Measurements from ENCODE around the gene SIGLEC5. TPM values are rescaled to one million over a fixed set of nuclear protein-coding genes. Genes with fewer than 3 reads are reported as not detected.

Gene SIGLEC5
- total RNA-seq, 4 donors from 2014 or later: 1.1 TPM; not detected in 3

DNA sequence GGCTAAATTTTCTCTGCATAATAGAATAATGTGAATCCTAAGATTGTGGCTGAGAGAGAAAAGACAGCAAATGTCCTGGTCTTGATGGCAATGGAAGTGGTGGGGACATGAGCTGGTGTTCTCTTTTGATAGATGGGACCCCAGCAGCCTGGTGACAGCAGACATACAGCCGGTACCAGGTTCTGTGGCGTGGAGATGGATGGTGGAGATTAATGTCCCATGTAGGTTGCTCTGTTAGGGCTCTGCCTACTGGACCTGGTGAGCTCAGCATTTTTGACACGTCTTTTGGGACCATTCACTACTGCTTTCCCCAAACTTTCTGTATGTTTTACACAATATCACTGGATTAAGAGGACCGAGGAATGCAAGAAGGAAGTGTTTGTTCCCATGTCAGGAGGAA, 24.6 kb upstream of the SIGLEC5 start:
- in situ Hi-C loops (cut with MboI; ENCODE audit: low pct_ligation_motif_present in 1 of 4, low pct_unique_long_range_greater_than_20kb in 1 of 4, low sequenced_read_pairs in 3 of 4): loop anchor here (5.0 to 25.0 kb wide), 4 partner anchors 167 to 192 kb away; partner anchors contain the start of genes CEACAM18 (in 2 of the 4) and SIGLEC8 (in 1 of the 4)
- no peak overlapping the region for H3K27ac ChIP-seq

DNA sequence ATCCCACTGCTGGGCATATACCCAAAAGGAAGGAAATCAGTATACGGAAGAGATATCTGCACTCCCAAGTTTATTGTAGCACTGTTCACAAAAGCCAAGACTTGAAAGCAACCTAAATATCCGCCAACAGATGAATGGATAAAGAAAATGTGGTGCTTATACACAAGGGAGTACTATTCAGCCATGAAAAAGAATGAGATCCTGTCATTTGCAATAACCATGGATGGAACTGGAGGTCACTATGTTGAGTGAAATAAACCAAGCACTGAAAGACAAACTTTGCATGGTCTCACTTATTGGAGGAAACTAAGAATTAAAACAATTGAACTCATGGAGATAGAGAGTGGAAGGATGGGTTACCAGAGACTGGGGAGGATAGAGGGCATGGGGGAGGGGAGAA, 23.0 kb upstream of the SIGLEC5 start:
- in situ Hi-C loops (cut with MboI; ENCODE audit: low pct_ligation_motif_present in 1 of 4, low pct_unique_long_range_greater_than_20kb in 1 of 4, low sequenced_read_pairs in 3 of 4) (loop anchor here in 3 of 4 donors (10.0 to 25.0 kb wide), 3 partner anchors 166 to 191 kb away; partner anchors contain the start of genes CEACAM18 (in 2 of the 3) and SIGLEC8 (in 1 of the 3)), intact Hi-C loops (cut with DNase I; ENCODE audit: low total_unique reads) (loop anchor here (10.0 kb wide), 1 partner anchor 178 kb away; the partner anchor contains the start of gene CEACAM18)
- WGBS, 2 donors (ENCODE audit: low coverage in 1 of 2): 61 to 67% methylated on average over 2 of the region's 2 CpGs
- H3K27me3 ChIP-seq: no peaks in the 10 kb centered on the region
- H3K4me3 ChIP-seq: no peak overlapping the region
- no peaks in the 10 kb centered on the region for H3K36me3 ChIP-seq
- TF ChIP-seq, protein P1, sequence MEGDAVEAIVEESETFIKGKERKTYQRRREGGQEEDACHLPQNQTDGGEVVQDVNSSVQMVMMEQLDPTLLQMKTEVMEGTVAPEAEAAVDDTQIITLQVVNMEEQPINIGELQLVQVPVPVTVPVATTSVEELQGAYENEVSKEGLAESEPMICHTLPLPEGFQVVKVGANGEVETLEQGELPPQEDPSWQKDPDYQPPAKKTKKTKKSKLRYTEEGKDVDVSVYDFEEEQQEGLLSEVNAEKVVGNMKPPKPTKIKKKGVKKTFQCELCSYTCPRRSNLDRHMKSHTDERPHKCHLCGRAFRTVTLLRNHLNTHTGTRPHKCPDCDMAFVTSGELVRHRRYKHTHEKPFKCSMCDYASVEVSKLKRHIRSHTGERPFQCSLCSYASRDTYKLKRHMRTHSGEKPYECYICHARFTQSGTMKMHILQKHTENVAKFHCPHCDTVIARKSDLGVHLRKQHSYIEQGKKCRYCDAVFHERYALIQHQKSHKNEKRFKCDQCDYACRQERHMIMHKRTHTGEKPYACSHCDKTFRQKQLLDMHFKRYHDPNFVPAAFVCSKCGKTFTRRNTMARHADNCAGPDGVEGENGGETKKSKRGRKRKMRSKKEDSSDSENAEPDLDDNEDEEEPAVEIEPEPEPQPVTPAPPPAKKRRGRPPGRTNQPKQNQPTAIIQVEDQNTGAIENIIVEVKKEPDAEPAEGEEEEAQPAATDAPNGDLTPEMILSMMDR (IDR thresholded peaks at IDR 0.05): no peak
- no peak for TF ChIP-seq POLR2AphosphoS5 (IDR thresholded peaks at IDR 0.05)
- no peak for TF ChIP-seq EP300 (IDR thresholded peaks at IDR 0.05; ENCODE audit: low read depth)
- TF ChIP-seq POLR2A (IDR thresholded peaks at IDR 0.05): no peak
- no peak for DNase-seq
- peaks cover 0 to 6% (median 1%) of the 10 kb centered on the region in 4 donors for H3K4me1 ChIP-seq
- H3K27ac ChIP-seq: no peak overlapping the region
- H3K9me3 ChIP-seq: no peaks in the 10 kb centered on the region

More for the DNA sequence above, 24.6 kb upstream of the SIGLEC5 start:
- intact Hi-C loops (cut with DNase I; ENCODE audit: low total_unique reads): loop anchor here (10.0 kb wide), 1 partner anchor 180 kb away; the partner anchor contains the start of gene CEACAM18
- Histone ChIP-seq H3K9me3 (no peaks in the 10 kb centered on the region), H3K4me1 (peaks cover 0 to 6% (median 1%) of the 10 kb centered on the region in 4 donors), H3K36me3 (no peaks in the 10 kb centered on the region), H3K27me3 (no peaks in the 10 kb centered on the region), H3K4me3 (no peak overlapping the region)
- 38 to 61% methylated on average over 1 to 4 of the region's 4 CpGs for WGBS, 2 donors (ENCODE audit: low coverage in 1 of 2)
- TF ChIP-seq POLR2A (IDR thresholded peaks at IDR 0.05) (no peak), POLR2AphosphoS5 (IDR thresholded peaks at IDR 0.05) (no peak), EP300 (IDR thresholded peaks at IDR 0.05; ENCODE audit: low read depth) (no peak)
- TF ChIP-seq, protein P1 (IDR thresholded peaks at IDR 0.05): no peak
- no peak for DNase-seq

DNA sequence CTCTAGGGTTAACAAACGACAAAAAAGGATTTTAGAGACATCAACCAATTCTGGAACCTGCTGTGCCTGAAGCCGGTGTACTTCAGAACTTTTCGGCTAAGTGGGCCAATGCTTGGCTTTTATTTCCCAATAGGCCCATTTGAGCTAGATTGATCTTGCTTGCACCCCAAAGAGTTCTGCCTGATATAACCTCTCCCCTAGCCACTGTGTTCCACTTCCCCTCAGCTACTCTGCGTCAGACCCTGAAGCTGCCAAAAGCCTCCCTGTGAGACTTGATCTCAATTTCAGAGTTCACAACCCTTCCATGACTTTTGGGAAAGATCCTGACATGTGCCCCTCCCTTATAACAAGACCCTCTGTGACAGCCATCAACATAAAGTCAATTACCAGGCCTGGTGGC, 22.1 kb upstream of the SIGLEC5 start:
- H3K4me3 ChIP-seq: no peak overlapping the region
- intact Hi-C loops (cut with DNase I; ENCODE audit: low total_unique reads): loop anchor here (10.0 kb wide), 1 partner anchor 177 kb away; the partner anchor contains the start of gene CEACAM18
- H3K9me3 ChIP-seq: no peaks in the 10 kb centered on the region
- H3K27me3 ChIP-seq: no peaks in the 10 kb centered on the region
- no peak overlapping the region for H3K27ac ChIP-seq
- H3K4me1 ChIP-seq: peaks cover 0 to 6% (median 1%) of the 10 kb centered on the region in 4 donors
- in situ Hi-C loops (cut with MboI; ENCODE audit: low pct_ligation_motif_present in 1 of 4, low pct_unique_long_range_greater_than_20kb in 1 of 4, low sequenced_read_pairs in 3 of 4): loop anchor here in 3 of 4 donors (10.0 to 25.0 kb wide), 3 partner anchors 165 to 190 kb away; partner anchors contain the start of genes CEACAM18 (in 2 of the 3) and SIGLEC8 (in 1 of the 3)
- WGBS, 2 donors (ENCODE audit: low coverage in 1 of 2): 50% methylated on average over 4 of the region's 4 CpGs; no CpG with 5 or more reads in 1 of the 2 donors
- H3K36me3 ChIP-seq: no peaks in the 10 kb centered on the region
- DNase-seq: no peak
- TF ChIP-seq, protein P1 (IDR thresholded peaks at IDR 0.05): no peak
- no peak for TF ChIP-seq POLR2A (IDR thresholded peaks at IDR 0.05)

DNA sequence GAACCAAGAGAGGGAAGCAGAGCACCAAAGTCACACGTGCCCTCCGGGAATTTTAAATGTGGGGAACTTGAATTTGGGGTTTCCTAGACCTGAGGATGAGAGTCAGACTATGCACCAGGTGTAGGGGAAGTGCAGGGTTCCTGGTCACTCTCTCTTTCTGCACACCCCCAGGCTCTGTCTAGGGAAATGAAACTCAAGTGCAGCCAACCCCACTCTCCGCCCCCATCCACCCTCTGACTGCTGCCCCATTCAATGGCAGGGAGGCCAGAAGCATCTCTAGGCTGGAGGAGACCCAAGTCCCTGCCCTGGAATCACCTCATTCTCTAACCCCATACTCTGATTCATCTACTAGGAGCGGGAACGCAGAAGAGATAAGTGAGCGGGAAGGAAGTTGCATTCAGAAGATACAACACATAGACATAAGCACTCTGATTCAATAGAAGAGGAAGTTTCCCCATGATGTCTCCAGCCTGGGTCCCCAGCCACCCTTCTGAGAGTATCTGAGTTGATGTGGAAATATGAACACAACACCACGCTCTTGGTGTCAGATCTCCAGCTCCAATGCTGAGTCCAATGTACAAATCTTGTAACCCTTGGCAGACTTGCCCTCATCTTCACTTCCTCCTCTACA, 21.1 kb upstream of the SIGLEC5 start:
- Histone ChIP-seq H3K36me3 (no peaks in the 10 kb centered on the region), H3K4me3 (no peak overlapping the region), H3K9me3 (no peaks in the 10 kb centered on the region), H3K4me1 (no peaks in the 10 kb centered on the region), H3K27me3 (no peaks in the 10 kb centered on the region), H3K27ac (no peak overlapping the region)
- TF ChIP-seq EP300 (IDR thresholded peaks at IDR 0.05; ENCODE audit: low read depth) (no peak), POLR2A (IDR thresholded peaks at IDR 0.05) (no peak), POLR2AphosphoS5 (IDR thresholded peaks at IDR 0.05) (no peak)
- DNase-seq: no peak
- 66 to 90% methylated on average over 2 to 7 of the region's 7 CpGs for WGBS, 2 donors (ENCODE audit: low coverage in 1 of 2)
- in situ Hi-C loops (cut with MboI; ENCODE audit: low pct_ligation_motif_present in 1 of 4, low pct_unique_long_range_greater_than_20kb in 1 of 4, low sequenced_read_pairs in 3 of 4): loop anchor here in 3 of 4 donors (10.0 to 25.0 kb wide), 3 partner anchors 164 to 189 kb away; partner anchors contain the start of genes CEACAM18 (in 2 of the 3) and SIGLEC8 (in 1 of the 3)
- intact Hi-C loops (cut with DNase I; ENCODE audit: low total_unique reads): loop anchor here (10.0 kb wide), 1 partner anchor 177 kb away; the partner anchor contains the start of gene CEACAM18
